Measurements from ENCODE around the gene ADGRG6.
A peak's percentile ranks its signal among the peaks of the same experiment; 100 is the strongest.
"Not testable (repeated sequence)": the region's sequence is repeated elsewhere in the genome, so short reads cannot be mapped to it uniquely, and the experiment has no call there.

Gene ADGRG6

DNA sequence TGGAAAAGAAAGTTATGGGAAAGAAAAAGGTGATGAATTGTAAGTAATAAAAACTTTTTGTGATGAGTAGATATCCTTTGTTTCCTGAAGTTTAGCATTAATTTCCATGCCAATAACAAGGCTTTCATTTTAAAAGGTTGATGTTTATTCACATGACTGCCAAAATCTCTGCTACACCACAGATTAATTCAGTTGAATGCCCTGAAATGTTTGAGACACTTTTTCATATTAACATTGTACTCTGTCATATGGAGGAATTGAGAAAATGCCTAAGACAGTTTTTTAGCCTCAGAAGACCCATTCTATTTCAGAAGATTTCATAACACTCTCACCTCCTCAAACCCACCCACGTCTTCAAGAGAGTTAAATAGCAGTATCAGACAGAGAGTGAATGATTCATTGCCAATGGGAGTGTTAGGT, 115.5 kb downstream of the ADGRG6 start:
- TF ChIP-seq, protein P1, sequence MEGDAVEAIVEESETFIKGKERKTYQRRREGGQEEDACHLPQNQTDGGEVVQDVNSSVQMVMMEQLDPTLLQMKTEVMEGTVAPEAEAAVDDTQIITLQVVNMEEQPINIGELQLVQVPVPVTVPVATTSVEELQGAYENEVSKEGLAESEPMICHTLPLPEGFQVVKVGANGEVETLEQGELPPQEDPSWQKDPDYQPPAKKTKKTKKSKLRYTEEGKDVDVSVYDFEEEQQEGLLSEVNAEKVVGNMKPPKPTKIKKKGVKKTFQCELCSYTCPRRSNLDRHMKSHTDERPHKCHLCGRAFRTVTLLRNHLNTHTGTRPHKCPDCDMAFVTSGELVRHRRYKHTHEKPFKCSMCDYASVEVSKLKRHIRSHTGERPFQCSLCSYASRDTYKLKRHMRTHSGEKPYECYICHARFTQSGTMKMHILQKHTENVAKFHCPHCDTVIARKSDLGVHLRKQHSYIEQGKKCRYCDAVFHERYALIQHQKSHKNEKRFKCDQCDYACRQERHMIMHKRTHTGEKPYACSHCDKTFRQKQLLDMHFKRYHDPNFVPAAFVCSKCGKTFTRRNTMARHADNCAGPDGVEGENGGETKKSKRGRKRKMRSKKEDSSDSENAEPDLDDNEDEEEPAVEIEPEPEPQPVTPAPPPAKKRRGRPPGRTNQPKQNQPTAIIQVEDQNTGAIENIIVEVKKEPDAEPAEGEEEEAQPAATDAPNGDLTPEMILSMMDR (IDR thresholded peaks at IDR 0.05; ENCODE audit: insufficient read depth, low read depth, low read length, missing control alignments) = no peak
- no peak for DNase-seq (ENCODE audit: low read depth)
- no peak overlapping the region for H3K4me3 ChIP-seq (ENCODE audit: low read length)

DNA sequence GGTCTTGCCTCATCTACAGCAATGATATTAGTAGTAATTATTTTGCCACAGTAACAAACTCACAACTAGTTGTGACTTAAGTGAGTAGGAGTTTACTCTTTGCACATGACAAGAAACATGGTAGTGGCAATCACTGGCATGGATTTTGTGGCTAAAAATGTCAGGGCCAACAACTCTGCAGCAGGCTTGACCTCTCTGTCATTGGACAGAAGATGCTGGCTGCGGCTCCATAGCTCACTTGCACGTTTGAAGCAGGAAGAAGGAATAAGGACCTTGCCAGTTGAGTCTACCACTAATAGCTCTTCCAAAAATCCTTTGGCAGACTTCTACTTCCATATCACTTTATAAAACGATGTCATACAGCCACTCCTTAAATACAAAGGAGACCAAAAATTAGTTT, 117.3 kb downstream of the ADGRG6 start:
- H3K4me3 ChIP-seq (ENCODE audit: low read length) = no peak overlapping the region
- DNase-seq (ENCODE audit: low read depth) = no peak
- TF ChIP-seq, protein P1 (IDR thresholded peaks at IDR 0.05; ENCODE audit: insufficient read depth, low read depth, low read length, missing control alignments) = no peak

DNA sequence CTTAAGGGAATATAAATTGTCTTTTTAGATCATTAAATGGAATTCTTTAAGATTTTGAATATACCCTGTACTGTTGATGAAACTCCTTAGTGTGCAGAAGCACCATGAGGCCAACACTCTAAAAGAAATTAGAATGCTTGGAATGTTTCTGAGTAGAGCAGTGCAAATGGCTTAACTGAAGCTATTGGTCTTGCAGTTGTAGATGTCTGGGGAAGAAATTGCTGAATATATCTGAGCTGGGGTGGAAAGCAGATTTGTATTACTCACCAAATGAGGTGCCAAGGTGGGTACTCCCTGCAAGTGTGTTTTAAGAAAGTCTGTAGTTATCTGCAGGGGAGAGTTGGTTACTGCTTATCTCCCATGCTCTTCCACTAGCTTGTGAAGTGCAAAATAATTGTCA, 119.0 kb downstream of the ADGRG6 start:
- TF ChIP-seq, protein P1 (IDR thresholded peaks at IDR 0.05; ENCODE audit: insufficient read depth, low read depth, low read length, missing control alignments) = no peak
- no peak for DNase-seq (ENCODE audit: low read depth)
- H3K4me3 ChIP-seq (ENCODE audit: low read length) = no peak overlapping the region

DNA sequence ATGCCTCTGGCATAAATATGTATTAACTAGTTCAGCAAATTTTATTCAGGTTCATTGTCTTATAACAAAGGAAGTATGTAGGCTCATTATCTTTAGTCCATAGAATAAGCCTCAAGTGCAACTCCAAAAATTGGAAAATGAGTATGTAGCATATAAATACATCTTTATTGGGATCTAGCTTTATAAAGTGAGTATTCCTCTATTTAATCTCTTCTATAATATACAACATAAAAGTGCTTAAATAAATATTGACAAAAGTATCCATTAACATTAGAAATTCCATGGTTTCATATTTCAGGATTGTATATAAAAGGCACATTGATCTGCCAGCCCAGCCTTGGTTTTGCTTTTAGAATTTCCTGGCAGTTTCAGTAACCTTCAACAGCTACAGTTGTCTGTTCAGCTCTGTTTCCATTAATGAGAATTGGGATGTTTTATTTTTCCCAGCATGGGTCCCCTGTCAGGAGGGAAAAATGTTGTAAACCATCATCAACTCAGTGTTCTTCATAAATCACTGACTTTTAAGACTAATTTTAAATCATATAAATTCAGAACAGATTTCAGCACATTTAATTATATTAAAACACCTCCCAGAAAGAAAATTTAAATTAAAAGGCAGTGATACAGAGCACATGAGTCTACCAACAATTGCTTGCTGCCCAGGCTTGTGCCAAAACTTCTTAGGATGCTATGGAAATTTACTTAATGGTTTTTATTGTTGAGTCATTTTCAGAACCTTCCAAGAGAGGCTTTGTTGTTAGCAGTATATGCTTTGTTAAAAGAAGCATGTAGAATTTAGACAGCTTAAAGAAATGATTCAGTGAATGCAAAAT, 119.7 kb downstream of the ADGRG6 start:
- no peak for DNase-seq (ENCODE audit: low read depth)
- TF ChIP-seq, protein P1 (IDR thresholded peaks at IDR 0.05; ENCODE audit: insufficient read depth, low read depth, low read length, missing control alignments) = no peak
- H3K4me3 ChIP-seq (ENCODE audit: low read length) = no peak overlapping the region

DNA sequence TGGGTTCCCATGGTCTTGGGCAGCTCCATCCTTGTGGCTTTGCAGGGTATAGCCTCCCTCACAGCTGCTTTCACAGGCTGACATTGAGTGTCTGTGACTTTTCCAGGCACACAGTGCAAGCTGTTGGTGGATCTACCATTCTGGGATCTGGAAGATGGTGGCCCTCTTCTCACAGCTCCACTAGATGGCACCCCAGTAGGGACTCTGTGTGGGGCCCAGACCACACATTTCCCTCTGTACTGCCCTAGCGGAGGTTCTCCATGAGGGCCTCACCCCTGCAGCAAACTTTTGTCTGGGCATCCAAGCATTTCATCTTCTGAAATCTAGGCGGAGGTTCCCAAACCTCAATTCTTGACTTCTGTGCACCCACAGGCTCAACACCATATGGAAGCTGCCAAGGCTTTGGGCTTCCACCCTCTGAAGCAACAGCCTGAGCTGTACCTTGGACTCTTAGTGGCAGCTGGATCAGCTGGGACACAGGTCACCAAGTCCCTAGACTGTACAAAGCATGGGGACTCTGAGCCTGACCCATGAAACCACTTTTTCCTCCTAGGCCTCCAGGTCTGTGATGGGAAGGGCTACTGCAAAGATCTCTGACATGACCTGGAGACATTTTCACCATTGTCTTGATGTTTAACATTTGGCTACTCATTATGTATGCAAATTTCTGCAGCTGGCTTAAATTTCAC, 124.8 kb downstream of the ADGRG6 start:
- H3K4me3 ChIP-seq (ENCODE audit: low read length); DNase-seq (ENCODE audit: low read depth): not testable (repeated sequence)

DNA sequence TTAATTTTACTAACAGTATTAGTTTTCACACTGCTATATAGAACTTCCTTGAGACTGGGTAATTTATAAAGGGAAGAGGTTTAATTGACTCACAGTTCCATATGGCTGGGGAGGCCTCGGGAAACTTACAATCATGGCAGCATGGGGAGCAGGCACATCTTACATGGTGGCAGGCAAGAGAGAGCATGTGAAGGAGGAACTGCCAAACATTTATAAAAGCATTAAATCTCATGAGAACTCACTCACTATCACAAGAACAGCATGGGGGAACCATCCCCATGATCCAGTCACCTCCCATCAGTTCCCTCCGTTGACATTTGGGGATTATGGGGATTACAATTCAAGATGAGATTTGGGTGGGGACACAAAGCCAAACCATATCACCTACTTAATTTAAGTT, 126.7 kb downstream of the ADGRG6 start:
- DNase-seq (ENCODE audit: low read depth); H3K4me3 ChIP-seq (ENCODE audit: low read length): not testable (repeated sequence)

DNA sequence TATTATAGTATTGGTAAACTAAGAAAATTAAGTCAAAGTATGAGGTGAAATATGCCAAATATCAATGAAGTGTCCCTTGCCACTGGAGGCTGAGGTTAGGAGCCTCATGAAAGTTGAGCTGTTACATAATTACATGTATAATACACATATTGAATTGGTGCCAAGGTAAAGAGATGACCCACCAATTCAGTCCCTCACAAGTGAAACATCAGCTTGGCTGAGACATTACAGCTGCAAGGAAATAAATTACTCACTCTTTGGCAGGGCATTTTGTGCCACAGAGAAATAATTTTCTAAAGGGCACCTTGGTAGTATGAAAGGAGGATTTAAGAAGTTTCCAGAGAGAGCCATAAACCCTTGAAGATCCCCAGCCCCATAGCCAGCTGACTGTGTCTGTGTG, 127.4 kb downstream of the ADGRG6 start:
- TF ChIP-seq, protein P1 (IDR thresholded peaks at IDR 0.05; ENCODE audit: insufficient read depth, low read depth, low read length, missing control alignments) = no peak
- peak; percentile 56 for DNase-seq (ENCODE audit: low read depth)

DNA sequence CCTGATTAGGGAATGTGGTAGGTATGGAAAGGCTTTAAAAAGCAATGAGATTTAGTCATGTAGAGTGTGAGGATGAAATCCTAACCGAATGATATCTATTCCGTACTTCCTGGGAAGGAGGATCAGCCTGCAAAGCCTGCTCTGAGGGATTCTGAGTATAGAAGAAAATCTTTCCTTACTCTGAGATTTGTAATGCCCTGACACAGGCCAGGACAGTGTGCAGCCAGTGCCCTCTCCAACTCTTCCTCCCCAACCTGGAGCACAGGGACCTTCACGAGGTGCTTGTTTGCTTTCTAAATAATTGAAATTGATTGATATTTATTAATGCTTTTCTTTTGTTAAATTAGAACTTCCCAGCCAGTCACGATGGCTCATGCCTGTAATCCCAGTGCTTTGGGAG, 131.6 kb downstream of the ADGRG6 start:
- TF ChIP-seq, protein P1 (IDR thresholded peaks at IDR 0.05; ENCODE audit: insufficient read depth, low read depth, low read length, missing control alignments) = no peak
- DNase-seq (ENCODE audit: low read depth) = no peak
- H3K4me3 ChIP-seq (ENCODE audit: low read length) = no peak overlapping the region

More for the DNA sequence above, 127.4 kb downstream of the ADGRG6 start:
- no peak overlapping the region for H3K4me3 ChIP-seq (ENCODE audit: low read length)
